NCI-H1092 (cell line): ENCODE measurements around the gene SLC25A11.

Source experiments
- DNase-seq: peaks from one replicate; lab custom pipeline; 2025; lab: John Stamatoyannopoulos, UW

SLC25A11 gene

GRCh38 chr17:4895121-4895520, 44.7 kb downstream of the SLC25A11 start:
- no peak for DNase-seq

GRCh38 chr17:4893721-4894560, 45.9 kb downstream of the SLC25A11 start:
- no peak for DNase-seq

DNA sequence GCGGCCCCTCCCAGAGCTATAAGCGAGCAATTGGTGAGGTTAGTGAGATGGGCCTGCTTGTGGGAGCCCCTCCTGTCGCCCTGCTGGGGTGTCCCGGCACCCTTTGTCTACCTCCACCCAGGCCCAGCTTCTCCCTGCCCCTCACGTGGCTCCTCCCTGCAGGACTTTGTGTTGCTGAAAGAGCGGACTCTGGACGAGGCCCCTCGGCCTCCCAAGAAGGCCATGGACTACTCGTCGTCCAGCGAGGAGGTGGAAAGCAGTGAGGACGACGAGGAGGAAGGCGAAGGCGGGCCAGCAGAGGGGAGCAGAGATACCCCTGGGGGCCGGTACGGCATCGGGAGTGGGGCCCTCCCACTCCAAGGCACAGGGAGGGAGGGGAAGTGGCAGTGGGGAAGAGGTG, 46.6 kb downstream of the SLC25A11 start:
- DNase-seq: no peak

DNA sequence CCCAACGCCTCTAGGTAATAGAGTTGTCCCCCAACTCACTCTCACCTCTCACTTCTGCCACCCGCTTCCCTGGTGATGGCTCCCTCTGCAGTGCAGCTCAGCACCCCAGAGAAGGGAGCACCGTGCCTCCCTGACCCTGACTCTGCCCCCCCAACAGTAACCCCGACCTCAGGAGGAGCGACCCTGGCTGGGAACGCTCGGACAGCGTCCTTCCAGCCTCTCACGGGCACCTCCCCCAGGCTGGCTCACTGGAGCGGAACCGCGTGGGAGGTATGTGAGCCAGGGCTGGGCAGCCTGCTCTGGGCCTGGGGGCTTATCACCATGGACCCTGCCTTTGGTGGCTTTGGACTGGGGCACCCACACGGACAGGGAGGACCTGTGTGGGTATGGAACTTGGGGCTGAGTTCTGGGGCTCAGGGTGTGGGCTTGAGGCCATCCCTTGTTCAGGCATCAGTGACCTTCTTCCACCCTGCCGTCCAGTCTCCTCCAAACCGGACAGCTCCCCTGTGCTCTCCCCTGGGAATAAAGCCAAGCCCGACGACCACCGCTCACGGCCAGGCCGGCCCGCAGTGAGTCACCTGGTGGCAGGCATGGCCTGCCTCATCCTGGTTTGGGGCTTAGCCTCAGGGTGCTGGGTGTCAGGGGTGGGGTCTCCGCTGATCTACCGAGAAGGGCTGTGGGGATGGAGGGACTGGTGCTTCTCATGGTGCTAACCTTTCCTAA, 47.2 kb downstream of the SLC25A11 start:
- DNase-seq: no peak

DNA sequence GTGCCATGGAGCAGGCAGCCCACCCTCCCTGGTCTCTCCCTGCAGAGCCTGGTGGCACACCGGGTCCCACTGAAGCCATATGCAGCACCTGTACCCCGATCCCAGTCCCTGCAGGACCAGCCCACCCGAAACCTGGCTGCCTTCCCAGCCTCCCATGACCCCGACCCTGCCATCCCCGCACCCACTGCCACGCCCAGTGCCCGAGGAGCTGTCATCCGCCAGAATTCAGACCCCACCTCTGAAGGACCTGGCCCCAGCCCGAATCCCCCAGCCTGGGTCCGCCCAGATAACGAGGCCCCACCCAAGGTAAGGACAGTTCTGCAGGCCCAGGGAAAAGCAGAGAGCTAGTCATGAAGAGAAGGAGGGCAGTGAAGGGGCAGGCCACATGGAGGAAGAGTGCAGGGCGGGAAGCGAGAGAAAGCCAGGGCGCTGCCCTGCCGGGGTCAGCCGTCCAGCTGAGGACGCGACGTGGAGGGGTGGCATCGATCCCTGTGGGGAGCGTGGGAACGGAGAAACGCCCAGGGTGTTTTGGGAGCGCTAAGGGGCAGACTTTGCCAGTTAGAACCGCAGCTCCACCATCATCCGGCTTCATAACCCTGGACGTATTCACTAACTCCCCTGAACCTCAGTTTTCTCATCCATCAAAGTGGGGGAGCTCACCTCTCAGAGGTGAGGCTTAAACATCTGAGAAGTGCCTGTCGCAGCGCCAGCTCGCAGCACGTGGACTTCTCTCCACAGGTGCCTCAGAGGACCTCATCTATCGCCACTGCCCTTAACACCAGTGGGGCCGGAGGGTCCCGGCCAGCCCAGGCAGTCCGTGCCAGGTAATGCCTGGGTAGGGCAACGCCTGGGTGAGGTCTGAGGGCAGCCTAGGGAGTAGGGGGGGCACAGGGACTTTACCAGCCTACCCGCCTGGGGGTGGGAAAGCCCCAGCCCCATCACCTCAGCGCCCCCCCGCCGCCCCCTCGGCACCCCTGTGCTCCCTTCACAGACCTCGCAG, 48.1 kb downstream of the SLC25A11 start:
- no peak for DNase-seq

GRCh38 chr17:4887581-4887980, 52.3 kb downstream of the SLC25A11 start:
- DNase-seq: no peak
